Purkinje cell (primary cell): ENCODE data around the gene SPTBN2. TPM values are rescaled to one million over a fixed set of nuclear protein-coding genes. Genes with fewer than 3 reads are reported as not detected.

Experiments used
- polyA plus RNA-seq: library from polyadenylated mRNA; unstranded; fragments of >200 nt; fragmentation: Nextera tagmentation; gene quantifications from 2 replicates; pipeline ENCODE4 v1.2.1, GENCODE V29; 2014

Gene SPTBN2
- polyA plus RNA-seq, result 73.2 and 78.9 TPM in 2 replicates

DNA sequence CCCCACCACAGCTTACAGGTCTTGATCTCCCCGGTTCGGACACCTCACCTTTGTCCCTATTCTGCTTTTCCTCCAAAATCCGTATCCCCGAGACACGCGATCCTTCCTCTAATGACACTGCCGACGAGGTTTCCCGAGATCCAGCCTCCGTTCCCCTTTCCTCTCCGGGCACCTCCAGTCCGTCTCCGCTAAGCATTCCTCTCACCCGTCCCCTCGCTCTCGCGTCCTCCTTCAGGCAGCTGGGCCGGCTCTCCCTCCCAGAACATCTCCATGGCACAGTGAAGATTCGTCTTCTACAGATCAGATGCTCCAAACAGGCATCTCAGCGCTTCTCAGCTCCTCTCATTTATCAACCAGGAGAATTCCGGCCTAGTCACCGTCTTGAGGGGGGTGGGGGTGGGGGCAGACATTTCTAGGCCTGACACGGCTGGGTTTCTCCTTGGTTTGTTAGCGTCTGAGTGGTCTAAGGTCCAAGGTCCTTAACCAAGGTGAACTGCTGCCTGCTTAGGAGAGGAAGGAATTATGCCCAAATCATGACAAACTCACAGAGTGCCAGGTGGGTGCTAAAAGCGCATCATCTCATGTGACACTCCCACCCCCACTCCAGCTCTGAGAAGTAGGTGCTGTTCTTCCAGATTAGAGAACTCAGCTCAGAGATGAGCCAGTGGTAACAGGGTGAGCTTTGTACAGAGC, at the start of gene SPTBN2:
SPTBN2 (minus strand) TSS at position 524 of the 693 bp plus-strand sequence. CDS start 7,976 bp downstream, outside the sequence.

DNA sequence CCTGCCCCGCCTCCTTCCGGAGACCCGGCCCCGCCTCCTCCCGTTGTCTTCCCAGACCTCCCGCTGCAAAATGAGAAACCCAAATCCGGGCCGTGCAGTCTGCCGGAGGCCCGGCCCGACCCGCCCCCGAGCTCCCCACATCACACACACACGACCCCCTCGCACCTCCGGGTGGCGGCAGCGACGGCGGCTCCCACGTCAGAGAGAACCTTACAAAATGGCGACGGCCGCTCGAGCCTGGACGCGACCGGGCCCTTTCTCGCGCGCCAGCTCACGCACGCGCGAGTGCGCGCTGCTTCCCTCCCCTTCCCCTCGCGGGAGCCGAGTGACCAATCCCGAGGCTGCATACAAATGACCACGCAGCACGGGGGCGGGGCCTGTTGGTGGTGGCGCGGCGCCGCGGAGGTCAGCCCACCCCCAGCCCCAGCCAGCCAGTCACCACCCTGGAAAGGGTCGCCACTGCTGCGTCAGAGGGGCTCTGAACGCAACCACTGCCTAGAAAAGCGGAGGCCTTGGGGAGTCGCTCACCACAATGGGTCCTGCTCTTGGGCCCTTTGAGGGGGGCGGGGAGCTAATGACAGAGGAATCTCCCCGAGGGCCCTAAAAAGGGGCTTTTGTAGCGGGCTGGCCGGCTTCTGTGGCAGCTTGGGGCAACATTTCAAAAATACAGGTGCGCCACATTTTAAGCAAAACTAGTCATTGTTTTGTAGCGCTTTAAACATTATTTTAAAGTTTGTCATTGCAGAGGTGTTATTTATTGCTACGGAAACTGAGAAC, 51.2 kb downstream of the SPTBN2 start, which contains the start of gene RBM4B:
RBM4B (minus strand) TSS at position 289 of the 777 bp plus-strand sequence. CDS start 808 bp downstream, outside the sequence.

DNA sequence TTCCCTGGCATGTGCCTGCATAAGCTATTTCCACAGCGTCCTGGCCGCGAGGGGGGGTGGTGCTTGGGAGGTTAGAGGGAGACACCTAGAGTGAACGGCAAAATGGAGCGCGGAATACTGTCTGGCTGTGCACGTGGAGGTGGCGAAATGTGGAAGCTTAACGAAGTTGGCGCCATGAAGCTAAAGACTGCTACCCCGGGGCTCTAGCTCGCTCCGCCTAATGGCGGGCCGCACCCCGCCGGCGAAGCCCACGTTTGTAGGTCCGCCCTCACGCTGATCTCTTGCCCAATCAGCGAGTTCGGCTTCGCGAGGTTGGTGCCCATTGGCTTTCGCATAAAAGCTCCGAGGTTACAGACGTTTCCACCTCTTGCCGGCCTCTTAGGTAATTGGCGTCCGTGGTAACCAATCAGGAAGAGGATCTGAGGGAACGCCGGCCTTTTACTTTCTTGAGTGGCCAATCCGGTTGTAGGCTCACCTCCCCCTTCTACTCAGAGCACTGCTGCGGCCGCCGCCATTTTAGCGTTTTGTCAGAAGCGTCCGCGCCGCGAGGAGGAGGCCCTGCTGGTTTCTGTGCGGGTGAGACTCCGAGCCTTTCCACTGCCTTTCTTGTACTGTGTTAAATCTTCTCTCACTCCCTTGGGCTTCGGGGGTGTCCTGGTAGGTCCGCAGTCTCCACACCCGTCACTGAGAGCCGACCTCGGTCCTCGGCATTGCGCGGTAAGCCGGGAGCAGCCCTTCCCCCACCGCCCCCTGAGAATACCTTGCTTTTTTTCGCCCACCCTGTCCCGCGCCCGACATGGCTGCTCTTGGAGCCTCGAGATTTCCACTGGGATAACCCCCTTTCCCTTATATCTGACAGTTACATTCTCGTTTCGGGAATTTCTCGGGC, 90.6 kb downstream of the SPTBN2 start, which contains the start of gene RBM4:
RBM4 (plus strand) TSS at position 527 of the 889 bp plus-strand sequence. CDS start 1,009 bp downstream, outside the sequence.

Other genes starting within 250 kb of the SPTBN2 start
- 7.0 and 9.5 TPM in 2 replicates for gene DPP3, start 248.8 kb downstream of the SPTBN2 start, polyA plus RNA-seq
- 8.4 and 11.0 TPM in 2 replicates for gene BBS1, start 218.6 kb downstream of the SPTBN2 start, polyA plus RNA-seq
- gene ZDHHC24, start 183.2 kb downstream of the SPTBN2 start, polyA plus RNA-seq, result 3.7 and 4.8 TPM in 2 replicates
- not detected in 2 replicates for gene ACTN3, start 182.3 kb downstream of the SPTBN2 start, polyA plus RNA-seq
- gene CTSF, start 160.6 kb downstream of the SPTBN2 start, polyA plus RNA-seq, result 17.0 and 22.1 TPM in 2 replicates
- not detected in 2 replicates for gene CCDC87, start 136.2 kb downstream of the SPTBN2 start, polyA plus RNA-seq
- gene CCS, start 136.0 kb downstream of the SPTBN2 start, polyA plus RNA-seq, result 11.9 and 12.9 TPM in 2 replicates
- gene RBM14, start 112.6 kb downstream of the SPTBN2 start, polyA plus RNA-seq, result 8.6 and 17.6 TPM in 2 replicates
- 45.8 and 61.8 TPM in 2 replicates for gene RBM4, start 90.5 kb downstream of the SPTBN2 start, polyA plus RNA-seq
- gene RBM4B, start 51.3 kb downstream of the SPTBN2 start, polyA plus RNA-seq, result 16.2 and 17.1 TPM in 2 replicates
- 3.7 and 8.7 TPM in 2 replicates for gene RCE1, start 114.2 kb upstream of the SPTBN2 start, polyA plus RNA-seq
- 0.47 and 0.60 TPM in 2 replicates for gene LRFN4, start 127.8 kb upstream of the SPTBN2 start, polyA plus RNA-seq
- 6.6 and 10.7 TPM in 2 replicates for gene PC, start 229.2 kb upstream of the SPTBN2 start, polyA plus RNA-seq
- not detected in 2 replicates for gene C11orf86, start 246.1 kb upstream of the SPTBN2 start, polyA plus RNA-seq